ENCODE measurements around the gene XXYLT1. TPM values are rescaled to one million over a fixed set of nuclear protein-coding genes. Genes with fewer than 3 reads are reported as not detected.

The XXYLT1 gene
- total and polyA plus RNA-seq, 8 donors: 1.8 to 5.0 (median 2.6) TPM

DNA sequence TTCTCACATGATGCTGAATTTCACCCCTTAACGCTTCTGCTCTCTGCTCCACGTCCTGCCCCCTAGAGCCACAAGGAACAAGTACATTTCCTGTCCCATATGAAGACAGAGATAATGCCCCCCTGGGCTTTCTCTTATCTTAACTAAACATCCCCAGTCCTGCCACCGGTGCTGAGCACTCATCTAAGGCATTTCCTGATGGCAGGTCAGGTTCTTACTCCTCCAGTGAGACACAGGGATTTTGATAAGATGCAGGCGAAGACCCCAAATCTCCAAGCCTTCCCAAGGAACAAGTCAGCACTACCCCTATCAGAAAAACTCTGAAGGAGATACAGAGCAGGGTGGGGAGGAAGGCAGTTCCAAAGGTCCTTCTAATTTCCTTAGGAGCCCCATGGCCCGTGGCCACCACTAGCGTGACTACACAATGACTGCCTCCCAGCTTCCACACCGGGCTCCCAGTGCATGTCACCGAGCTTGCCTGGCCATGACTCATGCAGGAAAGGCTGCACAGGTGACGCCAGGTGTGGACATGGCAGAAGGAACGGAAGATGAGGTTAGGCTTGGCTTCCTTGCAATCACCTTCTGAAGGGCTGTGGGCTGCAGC is 152.9 kb downstream of the XXYLT1 start:
- ATAC-seq (peak in 2 of 4 donors; percentile 58 to 64), DNase-seq (no peak), FAIRE-seq (no peak)
- TF ChIP-seq CTCF (IDR thresholded peaks at IDR 0.05): no peak
- H3K9me3 ChIP-seq: no peaks in the 10 kb centered on the region
- 60 to 69% methylated on average over 10 of the region's 10 CpGs for WGBS, 2 donors
- no peak overlapping the region for H3K4me3 ChIP-seq
- H3K36me3 ChIP-seq: no peaks in the 10 kb centered on the region
- no peaks in the 10 kb centered on the region for H3K27me3 ChIP-seq
- H3K27ac ChIP-seq: no peak overlapping the region
- no peaks in the 10 kb centered on the region for H3K4me1 ChIP-seq
- intact Hi-C loops (cut with DNase I): no loop called here

GRCh38 chr3:195116407-195117185 is 154.4 kb downstream of the XXYLT1 start:
- ATAC-seq: no peak
- Histone ChIP-seq H3K4me3 (no peak overlapping the region), H3K27me3 (no peaks in the 10 kb centered on the region), H3K4me1 (no peaks in the 10 kb centered on the region), H3K27ac (no peak overlapping the region), H3K9me3 (no peaks in the 10 kb centered on the region), H3K36me3 (no peaks in the 10 kb centered on the region)
- intact Hi-C loops (cut with DNase I): no loop called here
- no peak for FAIRE-seq
- DNase-seq: no peak
- WGBS, 2 donors: 62 to 76% methylated on average over 5 of the region's 5 CpGs
- no peak for TF ChIP-seq CTCF (IDR thresholded peaks at IDR 0.05)

- FAIRE-seq (no peak), DNase-seq (no peak)
Observed at GRCh38 chr3:195115600-195116406, 155.2 kb downstream of the XXYLT1 start.

DNA sequence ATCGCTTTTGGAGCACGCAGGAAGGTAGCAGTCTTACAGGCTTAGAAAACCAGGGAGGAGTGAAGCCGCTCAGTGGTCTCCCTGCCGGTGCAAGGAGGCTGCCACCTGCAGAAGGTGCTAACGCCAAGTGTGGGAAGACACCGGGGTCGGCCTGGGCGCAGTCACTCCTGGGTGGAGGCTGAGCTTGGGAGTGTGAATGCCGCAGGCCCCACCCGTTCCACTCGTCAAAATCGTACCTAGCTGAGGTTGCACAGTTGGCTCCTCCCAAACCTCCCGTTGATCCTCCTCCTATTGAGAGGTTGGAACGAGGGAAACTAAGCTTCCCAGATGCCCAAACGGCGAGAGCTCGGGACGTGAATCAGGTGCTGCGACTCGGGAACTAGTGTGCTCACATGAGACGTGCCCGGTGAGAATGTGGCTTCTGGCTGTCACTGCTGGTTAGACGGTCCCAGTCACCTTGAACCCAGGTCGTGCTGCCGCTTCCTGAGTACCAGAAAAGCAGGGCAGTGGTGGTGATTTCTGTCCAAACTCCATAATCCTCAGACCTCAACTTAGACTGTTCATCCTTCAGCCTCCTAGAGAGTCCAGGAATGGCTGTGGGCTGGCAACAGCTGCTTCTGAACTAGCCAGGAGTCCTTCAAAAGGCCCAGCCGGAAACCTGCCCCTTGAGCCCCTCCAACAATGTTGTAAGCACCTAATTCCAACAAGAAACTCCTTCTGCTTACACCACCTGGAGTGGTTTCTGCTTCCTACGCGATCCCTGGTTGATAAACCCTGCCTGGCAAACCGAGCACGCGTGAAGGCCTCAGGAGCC is 156.0 kb downstream of the XXYLT1 start:
- intact Hi-C loops (cut with DNase I): no loop called here
- H3K9me3 ChIP-seq: no peaks in the 10 kb centered on the region

More at GRCh38 chr3:195115600-195116406, 155.2 kb downstream of the XXYLT1 start:
- H3K27ac ChIP-seq: no peak overlapping the region
- no peaks in the 10 kb centered on the region for H3K9me3 ChIP-seq
- intact Hi-C loops (cut with DNase I): no loop called here
- no peak overlapping the region for H3K4me3 ChIP-seq
- no peaks in the 10 kb centered on the region for H3K36me3 ChIP-seq
- H3K4me1 ChIP-seq: no peaks in the 10 kb centered on the region
- ATAC-seq: no peak
- 80 to 84% methylated on average over 24 of the region's 24 CpGs for WGBS, 2 donors
- no peaks in the 10 kb centered on the region for H3K27me3 ChIP-seq
- no peak for TF ChIP-seq CTCF (IDR thresholded peaks at IDR 0.05)

More for the DNA sequence above, 156.0 kb downstream of the XXYLT1 start:
- no peaks in the 10 kb centered on the region for H3K36me3 ChIP-seq
- TF ChIP-seq CTCF (IDR thresholded peaks at IDR 0.05): no peak
- ATAC-seq (no peak), FAIRE-seq (no peak), DNase-seq (no peak)
- no peaks in the 10 kb centered on the region for H3K4me1 ChIP-seq
- H3K27ac ChIP-seq: no peak overlapping the region
- WGBS, 2 donors: 78 to 84% methylated on average over 31 of the region's 31 CpGs
- no peak overlapping the region for H3K4me3 ChIP-seq
- H3K27me3 ChIP-seq: no peaks in the 10 kb centered on the region

All from pancreas (tissue), 10 donors.